A549 (cell line): Measurements from ENCODE around the gene IGF1. TPM values are rescaled to one million over a fixed set of nuclear protein-coding genes. Genes with fewer than 3 reads are reported as not detected.

Experiments used
- ATAC-seq, 2 experiments: fragments of 200-7000 bp in 1 of 2; fragments of >200 bp in 1 of 2; cut with Nextera tagmentation in 1 of 2; cut with Tn5 transposase in 1 of 2; 3 replicates each; pipeline versions ENCODE4 v1.8.0 to v1.9.1; 2018 to 2020; ENCODE audit warnings: mild to moderate bottlenecking in 1 of 2, moderate library complexity in 1 of 2
- CTCF ChIA-PET: fragments of 300-600 bp; sonication (Branson Sonifier 250); formaldehyde crosslinking; extraction: SDS; loops from one replicate; lab custom pipeline; 2021; ENCODE audit warnings: antibody characterized with exemption, inconsistent platforms; lab: Yijun Ruan, JAX
- POLR2A ChIA-PET: fragments of 350-600 bp; formaldehyde crosslinking; extraction: SDS; loops from one replicate; lab custom pipeline; 2021; ENCODE audit warnings: antibody characterized with exemption, inconsistent platforms; lab: Yijun Ruan, JAX
- DNase-seq, 2 experiments: peaks; one replicate each; pipeline versions ENCODE4 v3.0.0 to v3.0.0-alpha.2; 2011 to 2016; ENCODE audit warnings: low read depth in 1 of 2, low spot score in 1 of 2
- FAIRE-seq: peaks from 2 replicates; lab custom pipeline; 2011; peaks lifted over from hg19 to GRCh38; lab: Jason Lieb, UNC
- H3K27ac ChIP-seq, 2 experiments: fragments of >200 bp; sonication (Bioruptor Twin); formaldehyde crosslinking; 3 replicates each; pipeline ENCODE4 v1.5.1; 2016 to 2017
- H3K4me1 ChIP-seq: fragments of >200 bp; sonication (Bioruptor Twin); formaldehyde crosslinking; 3 replicates; pipeline ENCODE4 v1.6.1; 2016
- H3K4me2 ChIP-seq: fragments of >200 bp; sonication (Bioruptor Twin); formaldehyde crosslinking; 3 replicates; pipeline ENCODE4 v1.6.1; 2016
- H3K4me3 ChIP-seq: fragments of >200 bp; sonication (Bioruptor Twin); formaldehyde crosslinking; 3 replicates; pipeline ENCODE4 v1.5.1; 2016
- H3K9me3 ChIP-seq: fragments of >200 bp; sonication (Bioruptor Twin); formaldehyde crosslinking; 3 replicates; pipeline ENCODE4 v1.6.1; 2016
- BCL3 ChIP-seq: fragments of >200 bp; sonication (Bioruptor Twin); formaldehyde crosslinking; IDR thresholded peaks from 3 replicates; pipeline ENCODE4 v1.6.1; 2016
- BHLHE40 ChIP-seq: IDR thresholded peaks from 2 replicates; pipeline ENCODE4 v1.6.1; 2012; ENCODE audit warnings: low read depth, low read length, inconsistent platforms
- CBX8 ChIP-seq: fragments of 200-600 bp; sonication (generic); IDR thresholded peaks from 2 replicates; pipeline ENCODE4 v1.6.1; 2016
- CEBPB ChIP-seq, 2 experiments: fragments of >200 bp in 1 of 2; sonication (Bioruptor Twin) in 1 of 2; formaldehyde crosslinking in 1 of 2; IDR thresholded peaks; 2 replicates each; pipeline ENCODE4 v1.6.1; 2012 to 2016
- CHD2 ChIP-seq: fragments of 150-350 bp; IDR thresholded peaks from 2 replicates; pipeline ENCODE4 v1.6.1; 2014; ENCODE audit warnings: low read length; ENCODE audit not compliant: partially characterized antibody
- CHD4 ChIP-seq: fragments of 200-600 bp; sonication (generic); IDR thresholded peaks from 2 replicates; pipeline ENCODE4 v1.6.1; 2016; ENCODE audit warnings: antibody characterized with exemption, mild to moderate bottlenecking, borderline replicate concordance
- E2F6 ChIP-seq: IDR thresholded peaks from 2 replicates; pipeline ENCODE4 v1.6.1; 2012; ENCODE audit warnings: low read depth, borderline replicate concordance
- FOSB ChIP-seq: fragments of 250-450 bp; sonication (Bioruptor Pico); IDR thresholded peaks from 2 replicates; pipeline ENCODE4 v1.5.0; 2020; ENCODE audit warnings: mild to moderate bottlenecking, moderate library complexity
- HES2 ChIP-seq: fragments of >200 bp; sonication (Bioruptor Twin); formaldehyde crosslinking; IDR thresholded peaks from 2 replicates; pipeline ENCODE4 v1.6.1; 2016
- HMGXB4 ChIP-seq: fragments of 250-450 bp; sonication (Bioruptor Pico); IDR thresholded peaks from 2 replicates; pipeline ENCODE4 v1.5.0; 2021; ENCODE audit warnings: mild to moderate bottlenecking, moderate library complexity, borderline replicate concordance
- HOXA7 ChIP-seq: fragments of 250-450 bp; sonication (Bioruptor Pico); IDR thresholded peaks from 2 replicates; pipeline ENCODE4 v1.5.0; 2020; ENCODE audit warnings: mild to moderate bottlenecking, moderate library complexity
- HOXB5 ChIP-seq: fragments of 250-450 bp; sonication (Bioruptor Pico); IDR thresholded peaks from 2 replicates; pipeline ENCODE4 v1.5.0; 2020; ENCODE audit warnings: mild to moderate bottlenecking, moderate library complexity
- JUN ChIP-seq, 2 experiments: fragments of >200 bp; sonication (Bioruptor Twin); formaldehyde crosslinking; IDR thresholded peaks; 2 replicates in 1 of 2; 3 replicates in 1 of 2; pipeline ENCODE4 v1.6.1; 2016 to 2017
- KDM1A ChIP-seq: fragments of 200-600 bp; sonication (generic); IDR thresholded peaks from 2 replicates; pipeline ENCODE4 v1.6.1; 2016; ENCODE audit warnings: low read depth, mild to moderate bottlenecking
- MAX ChIP-seq: IDR thresholded peaks from 2 replicates; pipeline ENCODE4 v1.6.1; 2012
- NFE2L2 ChIP-seq: fragments of 150-350 bp; conservative IDR thresholded peaks from 2 replicates; pipeline ENCODE4 v1.6.1; 2014; ENCODE audit warnings: low read length
- NR3C1 ChIP-seq: fragments of >200 bp; sonication (Bioruptor Twin); formaldehyde crosslinking; IDR thresholded peaks from 3 replicates; pipeline ENCODE4 v1.6.1; 2017
- POLR2A ChIP-seq: IDR thresholded peaks from 2 replicates; pipeline ENCODE4 v1.6.1; 2012; ENCODE audit warnings: mild to moderate bottlenecking, low read length
- RAD21 ChIP-seq, 2 experiments: fragments of >200 bp in 1 of 2; sonication (Bioruptor Twin) in 1 of 2; formaldehyde crosslinking in 1 of 2; IDR thresholded peaks in 1 of 2; conservative IDR thresholded peaks in 1 of 2; 2 replicates in 1 of 2; 3 replicates in 1 of 2; pipeline ENCODE4 v1.6.1; 2012 to 2018; ENCODE audit warnings: inconsistent platforms in 1 of 2
- RCOR1 ChIP-seq: fragments of 150-350 bp; IDR thresholded peaks from 2 replicates; pipeline ENCODE4 v1.6.1; 2014; ENCODE audit warnings: antibody characterized with exemption, low read length, low read depth
- REST ChIP-seq: fragments of 200-600 bp; sonication (generic); IDR thresholded peaks from 2 replicates; pipeline ENCODE4 v1.6.1; 2016; ENCODE audit warnings: antibody characterized with exemption, mild to moderate bottlenecking, moderate library complexity
- RNF2 ChIP-seq: fragments of 200-600 bp; sonication (generic); IDR thresholded peaks from 2 replicates; pipeline ENCODE4 v1.6.1; 2016; ENCODE audit warnings: low read depth, mild to moderate bottlenecking, antibody characterized with exemption, moderate library complexity, borderline replicate concordance
- USF2 ChIP-seq: fragments of 450-650 bp; IDR thresholded peaks from 2 replicates; pipeline ENCODE4 v1.6.1; 2014; ENCODE audit warnings: antibody characterized with exemption
- ZFP36 ChIP-seq: fragments of 450-650 bp; IDR thresholded peaks from 2 replicates; pipeline ENCODE4 v1.6.1; 2014; ENCODE audit warnings: borderline replicate concordance; ENCODE audit not compliant: partially characterized antibody
- ZNF302 ChIP-seq: fragments of 250-450 bp; sonication (Bioruptor Pico); IDR thresholded peaks from 2 replicates; pipeline ENCODE4 v1.9.0; 2021; ENCODE audit warnings: inconsistent platforms, mild to moderate bottlenecking, moderate library complexity
- ZSCAN20 ChIP-seq: fragments of 250-450 bp; sonication (Bioruptor Pico); IDR thresholded peaks from 2 replicates; pipeline ENCODE4 v1.8.0; 2022; ENCODE audit warnings: mild to moderate bottlenecking, moderate library complexity
- WGBS: methylation state at CpG from one replicate; pipeline ENCODE4 v1.1.6; 2017; ENCODE audit errors: missing lambda C conversion rate; 5-methylcytosine and 5-hydroxymethylcytosine counted together
- polyA plus RNA-seq, 4 experiments: library from polyadenylated mRNA; depleted of rRNA in 3 of 4; stranded (reverse); fragments of >200 nt; fragmentation: RNase III in 1 of 4; extraction: RNeasy Plus Mini Kit Qiagen cat#74134 plus additional on column Dnase treatment in 1 of 4; gene quantifications; 2 replicates in 3 of 4; 3 replicates in 1 of 4; pipeline ENCODE4 v1.2.3, GENCODE V29; 2011 to 2017

The IGF1 gene
- polyA plus RNA-seq, 2 of the 4 experiments (the other 2 are of a cell fraction) = 0.16 TPM; not detected in 1

GRCh38 chr12:102351322-102351721 lies 129.0 kb downstream of the IGF1 start:
- DNase-seq (no peak), ATAC-seq (no peak), FAIRE-seq (no peak)
- Histone ChIP-seq H3K4me3 (no peak overlapping the region), H3K9me3 (peaks cover 11% of the 10 kb centered on the region; the same call in 1 of the 3 replicates), H3K27ac (no peak overlapping the region), H3K4me1 (no peaks in the 10 kb centered on the region), H3K4me2 (no peak overlapping the region)
- WGBS = 20% methylated on average over 4 of the region's 4 CpGs
- TF ChIP-seq CBX8 = no peak
- TF ChIP-seq HOXB5 (CRISPR knock-in tag) = no peak
- no peak for TF ChIP-seq ZNF302 (CRISPR knock-in tag)
- no peak for TF ChIP-seq CEBPB (IDR thresholded peaks at IDR 0.05)
- no peak for TF ChIP-seq BCL3
- TF ChIP-seq KDM1A = no peak
- TF ChIP-seq CHD4 = no peak
- TF ChIP-seq HES2 = no peak
- CTCF ChIA-PET = no interaction called here
- POLR2A ChIA-PET = no interaction called here

GRCh38 chr12:102350070-102350469 lies 130.3 kb downstream of the IGF1 start:
- ChIA-PET CTCF (interaction anchor here (1.5 kb wide), 1 partner anchor 16 kb away, joined by 4 read pairs; no protein-coding TSS in a partner anchor), POLR2A (no interaction called here)
- FAIRE-seq (no peak), DNase-seq (no peak), ATAC-seq (no peak)
- no peak overlapping the region for H3K27ac ChIP-seq
- no peaks in the 10 kb centered on the region for H3K4me1 ChIP-seq
- no peak overlapping the region for H3K4me3 ChIP-seq
- peaks cover 16% of the 10 kb centered on the region; the same call in 2 of the 3 replicates for H3K9me3 ChIP-seq
- 8% methylated on average over 1 of the region's 1 CpG for WGBS
- H3K4me2 ChIP-seq = no peak overlapping the region
- TF ChIP-seq POLR2A (no peak), RCOR1 (no peak), CBX8 (no peak), RAD21 (conservative IDR thresholded peaks at IDR 0.05 in 1 of 2, IDR thresholded peaks at IDR 0.05 in 1 of 2) (no peak), USF2 (no peak), ZSCAN20 (no peak), BHLHE40 (no peak), FOSB (CRISPR knock-in tag) (no peak), ZNF302 (CRISPR knock-in tag) (no peak), ZFP36 (no peak), E2F6 (no peak), MAX (no peak), CHD2 (no peak), NR3C1 (no peak), CEBPB (IDR thresholded peaks at IDR 0.05) (no peak), JUN (IDR thresholded peaks at IDR 0.05) (no peak), BCL3 (no peak)

GRCh38 chr12:102349079-102349478 lies 131.3 kb downstream of the IGF1 start:
- no peak overlapping the region for H3K27ac ChIP-seq
- no peak for ATAC-seq
- ChIA-PET POLR2A (no interaction called here), CTCF (interaction anchor here (1.5 kb wide), 1 partner anchor 17 kb away, joined by 4 read pairs; no protein-coding TSS in a partner anchor)
- FAIRE-seq = no peak
- 26% methylated on average over 2 of the region's 2 CpGs for WGBS
- no peak overlapping the region for H3K4me2 ChIP-seq
- no peak for DNase-seq
- H3K4me1 ChIP-seq = no peaks in the 10 kb centered on the region
- peaks cover 10% of the 10 kb centered on the region; the same call in 2 of the 3 replicates for H3K9me3 ChIP-seq
- no peak overlapping the region for H3K4me3 ChIP-seq
- TF ChIP-seq REST (no peak), RNF2 (no peak), ZNF302 (CRISPR knock-in tag) (no peak), RAD21 (conservative IDR thresholded peaks at IDR 0.05 in 1 of 2, IDR thresholded peaks at IDR 0.05 in 1 of 2) (no peak), NFE2L2 (no peak), HOXA7 (CRISPR knock-in tag) (no peak), HMGXB4 (CRISPR knock-in tag) (no peak)
